ENCODE data around the gene SPEG. TPM values are rescaled to one million over a fixed set of nuclear protein-coding genes. Genes with fewer than 3 reads are reported as not detected.

The SPEG gene
- total RNA-seq, 1 experiment from 2014 or later: 56.6 TPM

GRCh38 chr2:219515874-219516629 is 81.4 kb downstream of the SPEG start:
- H3K9ac ChIP-seq (ENCODE audit: low read length): no peak overlapping the region
- no TSS peak for BruUV-seq (replicated peaks)
- no peak overlapping the region for H3K4me3 ChIP-seq (replicated peaks in 1 of 2; ENCODE audit: low read depth in 1 of 2, low read length in 2 of 2)
- H4K20me1 ChIP-seq (ENCODE audit: insufficient read depth): no peaks in the 10 kb centered on the region
- no peak overlapping the region for H3K4me2 ChIP-seq (ENCODE audit: low read length)
- H3K9me2 ChIP-seq (ENCODE audit: insufficient read depth): no peaks in the 10 kb centered on the region
- TF ChIP-seq POLR2A (IDR thresholded peaks at IDR 0.05; ENCODE audit: borderline replicate concordance, extremely low read depth, insufficient read depth, insufficient read length) (no peak), CTCF (IDR thresholded peaks at IDR 0.05 in 2 of 3, conservative IDR thresholded peaks at IDR 0.05 in 1 of 3; ENCODE audit: borderline replicate concordance in 1 of 3, insufficient read depth in 1 of 3, low read depth in 2 of 3, low read length in 2 of 3) (no peak), ATF3 (IDR thresholded peaks at IDR 0.05) (no peak), EGR1 (IDR thresholded peaks at IDR 0.05; ENCODE audit: low read depth) (no peak), JUND (IDR thresholded peaks at IDR 0.05) (no peak), SRF (IDR thresholded peaks at IDR 0.05; ENCODE audit: low read depth) (no peak), ELF1 (IDR thresholded peaks at IDR 0.05; ENCODE audit: borderline replicate concordance, low read depth) (no peak)
- H3K4me1 ChIP-seq (ENCODE audit: control insufficient read depth in 1 of 2, insufficient read depth in 2 of 2, low read length in 2 of 2): peaks cover 13 to 33% of the 10 kb centered on the region in 2 experiments
- H2AFZ ChIP-seq (ENCODE audit: low read depth, low read length, poor library complexity, severe bottlenecking): no peak overlapping the region
- H3K27ac ChIP-seq (ENCODE audit: low read depth, low read length): no peak overlapping the region
- ChIA-PET RAD21 (ENCODE audit: low non-redundant PET in 1 of 2, low total read pairs in 2 of 2, uncharacterized antibody in 2 of 2, unreplicated experiment in 2 of 2) (no interaction called here), CTCF (interaction anchor here (0.9 kb wide), 1 partner anchor 18 kb away, joined by 5 read pairs; the partner anchor contains the start of gene GMPPA), POLR2A (no interaction called here)
- H3K27me3 ChIP-seq (ENCODE audit: insufficient read depth, low read length): no peaks in the 10 kb centered on the region
- no peaks in the 10 kb centered on the region for H3K79me2 ChIP-seq (ENCODE audit: insufficient read depth, low read length)
- DNase-seq (ENCODE audit: low read depth, low spot score) (no peak), ATAC-seq (no peak)
- intact Hi-C loops (cut with micrococcal nuclease): no loop called here
- no peaks in the 10 kb centered on the region for H3K9me3 ChIP-seq (ENCODE audit: control insufficient read depth in 1 of 2, insufficient read depth in 1 of 2, low read depth in 1 of 2, low read length in 2 of 2)
- no peaks in the 10 kb centered on the region for H3K36me3 ChIP-seq (ENCODE audit: control insufficient read depth in 1 of 2, insufficient read depth in 2 of 2, low read length in 2 of 2)

DNA sequence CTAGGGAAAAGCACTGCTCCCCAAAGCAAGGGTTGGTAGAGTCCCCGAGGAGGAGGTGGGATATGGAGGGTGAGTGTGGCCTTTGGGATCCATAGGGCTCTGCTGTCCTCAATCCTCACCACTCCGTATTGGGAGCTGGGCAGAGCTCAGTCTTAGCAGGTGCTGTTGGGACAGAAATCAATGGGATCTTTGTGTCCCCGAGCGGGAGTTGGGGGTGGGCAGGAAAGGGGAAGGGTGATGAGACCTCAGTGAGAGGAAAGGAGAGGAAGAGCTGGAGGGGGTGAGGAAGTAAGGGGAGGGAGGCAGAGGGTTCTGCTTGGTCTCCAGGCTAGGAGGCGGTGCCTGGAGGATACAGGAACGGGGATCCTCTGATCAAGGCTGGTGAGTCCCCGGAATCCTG is 82.2 kb downstream of the SPEG start:
- peaks cover 21 to 42% of the 10 kb centered on the region in 2 experiments for H3K4me1 ChIP-seq (ENCODE audit: control insufficient read depth in 1 of 2, insufficient read depth in 2 of 2, low read length in 2 of 2)
- H3K9ac ChIP-seq (ENCODE audit: low read length): no peak overlapping the region
- H3K4me3 ChIP-seq (replicated peaks in 1 of 2; ENCODE audit: low read depth in 1 of 2, low read length in 2 of 2): no peak overlapping the region
- no peaks in the 10 kb centered on the region for H3K79me2 ChIP-seq (ENCODE audit: insufficient read depth, low read length)
- ChIA-PET RAD21 (ENCODE audit: low non-redundant PET in 1 of 2, low total read pairs in 2 of 2, uncharacterized antibody in 2 of 2, unreplicated experiment in 2 of 2) (no interaction called here), POLR2A (no interaction called here), CTCF (interaction anchor here (0.7 kb wide), 1 partner anchor 21 kb away, joined by 3 read pairs; no protein-coding TSS in a partner anchor)
- intact Hi-C loops (cut with micrococcal nuclease): no loop called here
- no peak overlapping the region for H2AFZ ChIP-seq (ENCODE audit: low read depth, low read length, poor library complexity, severe bottlenecking)
- DNase-seq (ENCODE audit: low read depth, low spot score) (no peak), ATAC-seq (no peak)
- no peaks in the 10 kb centered on the region for H3K9me2 ChIP-seq (ENCODE audit: insufficient read depth)
- H3K9me3 ChIP-seq (ENCODE audit: control insufficient read depth in 1 of 2, insufficient read depth in 1 of 2, low read depth in 1 of 2, low read length in 2 of 2): no peaks in the 10 kb centered on the region
- H4K20me1 ChIP-seq (ENCODE audit: insufficient read depth): no peaks in the 10 kb centered on the region
- no peaks in the 10 kb centered on the region for H3K27me3 ChIP-seq (ENCODE audit: insufficient read depth, low read length)
- no peak overlapping the region for H3K27ac ChIP-seq (ENCODE audit: low read depth, low read length)
- H3K4me2 ChIP-seq (ENCODE audit: low read length): no peak overlapping the region
- H3K36me3 ChIP-seq (ENCODE audit: control insufficient read depth in 1 of 2, insufficient read depth in 2 of 2, low read length in 2 of 2): no peaks in the 10 kb centered on the region
- BruUV-seq (replicated peaks): no TSS peak
- TF ChIP-seq, protein P1, sequence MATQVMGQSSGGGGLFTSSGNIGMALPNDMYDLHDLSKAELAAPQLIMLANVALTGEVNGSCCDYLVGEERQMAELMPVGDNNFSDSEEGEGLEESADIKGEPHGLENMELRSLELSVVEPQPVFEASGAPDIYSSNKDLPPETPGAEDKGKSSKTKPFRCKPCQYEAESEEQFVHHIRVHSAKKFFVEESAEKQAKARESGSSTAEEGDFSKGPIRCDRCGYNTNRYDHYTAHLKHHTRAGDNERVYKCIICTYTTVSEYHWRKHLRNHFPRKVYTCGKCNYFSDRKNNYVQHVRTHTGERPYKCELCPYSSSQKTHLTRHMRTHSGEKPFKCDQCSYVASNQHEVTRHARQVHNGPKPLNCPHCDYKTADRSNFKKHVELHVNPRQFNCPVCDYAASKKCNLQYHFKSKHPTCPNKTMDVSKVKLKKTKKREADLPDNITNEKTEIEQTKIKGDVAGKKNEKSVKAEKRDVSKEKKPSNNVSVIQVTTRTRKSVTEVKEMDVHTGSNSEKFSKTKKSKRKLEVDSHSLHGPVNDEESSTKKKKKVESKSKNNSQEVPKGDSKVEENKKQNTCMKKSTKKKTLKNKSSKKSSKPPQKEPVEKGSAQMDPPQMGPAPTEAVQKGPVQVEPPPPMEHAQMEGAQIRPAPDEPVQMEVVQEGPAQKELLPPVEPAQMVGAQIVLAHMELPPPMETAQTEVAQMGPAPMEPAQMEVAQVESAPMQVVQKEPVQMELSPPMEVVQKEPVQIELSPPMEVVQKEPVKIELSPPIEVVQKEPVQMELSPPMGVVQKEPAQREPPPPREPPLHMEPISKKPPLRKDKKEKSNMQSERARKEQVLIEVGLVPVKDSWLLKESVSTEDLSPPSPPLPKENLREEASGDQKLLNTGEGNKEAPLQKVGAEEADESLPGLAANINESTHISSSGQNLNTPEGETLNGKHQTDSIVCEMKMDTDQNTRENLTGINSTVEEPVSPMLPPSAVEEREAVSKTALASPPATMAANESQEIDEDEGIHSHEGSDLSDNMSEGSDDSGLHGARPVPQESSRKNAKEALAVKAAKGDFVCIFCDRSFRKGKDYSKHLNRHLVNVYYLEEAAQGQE (IDR thresholded peaks at IDR 0.05; ENCODE audit: low read depth): no peak
- no peak for TF ChIP-seq RAD21 (IDR thresholded peaks at IDR 0.05; ENCODE audit: low read depth)
- no peak for TF ChIP-seq SIN3A (IDR thresholded peaks at IDR 0.05; ENCODE audit: low read depth)
- no peak for TF ChIP-seq ZFX (IDR thresholded peaks at IDR 0.05)
- TF ChIP-seq POLR2AphosphoS5 (IDR thresholded peaks at IDR 0.05; ENCODE audit: low read depth, low read length): no peak
- no peak for TF ChIP-seq CTCF (IDR thresholded peaks at IDR 0.05 in 2 of 3, conservative IDR thresholded peaks at IDR 0.05 in 1 of 3; ENCODE audit: borderline replicate concordance in 1 of 3, insufficient read depth in 1 of 3, low read depth in 2 of 3, low read length in 2 of 3)
